ENCODE data around the gene WDR35.

DNA sequence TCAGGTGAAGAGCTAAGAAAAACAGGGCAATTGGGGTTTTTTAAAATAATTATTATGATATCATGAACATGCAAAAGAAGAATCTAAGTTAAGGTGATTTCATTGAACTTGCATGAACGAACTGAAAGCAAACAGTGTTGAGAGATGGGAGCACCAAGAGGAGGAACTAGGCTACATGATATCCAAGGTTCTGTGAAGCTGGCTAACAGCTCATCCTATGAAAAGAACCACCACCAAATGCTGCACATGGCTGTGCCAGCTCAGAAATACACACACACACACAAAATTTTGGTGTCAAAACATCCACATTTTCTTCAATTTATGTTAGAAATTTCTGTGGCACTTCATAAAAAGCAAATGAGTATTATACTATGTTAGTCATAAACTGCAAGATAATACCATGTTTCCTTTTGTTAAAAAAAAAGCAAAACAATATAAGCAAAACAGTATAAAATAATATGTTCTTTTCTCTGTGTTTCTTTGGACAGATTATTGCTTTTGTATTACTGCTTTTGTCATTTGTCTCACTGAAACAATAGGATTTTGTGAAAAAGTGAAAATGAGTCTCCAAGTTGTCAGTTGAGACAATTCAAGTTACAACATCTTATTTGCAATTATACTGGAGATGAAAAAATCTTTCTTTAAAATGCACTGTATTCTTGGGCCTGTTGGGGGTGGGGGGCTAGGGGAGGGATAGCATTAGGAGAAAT is 75.5 kb downstream of the WDR35 start:
- TF ChIP-seq, protein P1, sequence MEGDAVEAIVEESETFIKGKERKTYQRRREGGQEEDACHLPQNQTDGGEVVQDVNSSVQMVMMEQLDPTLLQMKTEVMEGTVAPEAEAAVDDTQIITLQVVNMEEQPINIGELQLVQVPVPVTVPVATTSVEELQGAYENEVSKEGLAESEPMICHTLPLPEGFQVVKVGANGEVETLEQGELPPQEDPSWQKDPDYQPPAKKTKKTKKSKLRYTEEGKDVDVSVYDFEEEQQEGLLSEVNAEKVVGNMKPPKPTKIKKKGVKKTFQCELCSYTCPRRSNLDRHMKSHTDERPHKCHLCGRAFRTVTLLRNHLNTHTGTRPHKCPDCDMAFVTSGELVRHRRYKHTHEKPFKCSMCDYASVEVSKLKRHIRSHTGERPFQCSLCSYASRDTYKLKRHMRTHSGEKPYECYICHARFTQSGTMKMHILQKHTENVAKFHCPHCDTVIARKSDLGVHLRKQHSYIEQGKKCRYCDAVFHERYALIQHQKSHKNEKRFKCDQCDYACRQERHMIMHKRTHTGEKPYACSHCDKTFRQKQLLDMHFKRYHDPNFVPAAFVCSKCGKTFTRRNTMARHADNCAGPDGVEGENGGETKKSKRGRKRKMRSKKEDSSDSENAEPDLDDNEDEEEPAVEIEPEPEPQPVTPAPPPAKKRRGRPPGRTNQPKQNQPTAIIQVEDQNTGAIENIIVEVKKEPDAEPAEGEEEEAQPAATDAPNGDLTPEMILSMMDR (IDR thresholded peaks at IDR 0.05), result no peak
- no peak for TF ChIP-seq POLR2A (IDR thresholded peaks at IDR 0.05)

Data from breast epithelium (tissue), 3 donors.